T-helper 17 cell (primary cell): ENCODE measurements around the gene BAX. TPM values are rescaled to one million over a fixed set of nuclear protein-coding genes. Genes with fewer than 3 reads are reported as not detected.

Experiments
- ATAC-seq: fragments of 150-1000 bp; cut with Tn5 transposase; 2 replicates; pipeline ENCODE4 v1.10.0; 2021; ENCODE audit warnings: mild to moderate bottlenecking, moderate library complexity
- DNase-seq, 3 donors: peaks; one replicate each; pipeline versions ENCODE4 v3.0.0 to v3.0.0-alpha.2; 2020 to 2021
- H3K9me3 ChIP-seq: one replicate; pipeline ENCODE4 v1.7.0; 2013; ENCODE audit warnings: low read length, mild to moderate bottlenecking; ENCODE audit not compliant: control insufficient read depth, poor library complexity, severe bottlenecking
- H3K27ac Mint-ChIP-seq: one replicate; pipeline ENCODE4 v1.8.0; 2022; ENCODE audit warnings: mild to moderate bottlenecking, moderate library complexity, mixed read lengths
- H3K27me3 Mint-ChIP-seq: one replicate; pipeline ENCODE4 v1.8.0; 2022; ENCODE audit warnings: mixed read lengths
- H3K36me3 Mint-ChIP-seq: one replicate; pipeline ENCODE4 v1.8.0; 2022; ENCODE audit warnings: low read depth, mixed read lengths
- H3K4me1 Mint-ChIP-seq: one replicate; pipeline ENCODE4 v1.8.0; 2022; ENCODE audit warnings: mild to moderate bottlenecking, mixed read lengths
- H3K4me3 Mint-ChIP-seq: one replicate; pipeline ENCODE4 v1.8.0; 2022; ENCODE audit warnings: mild to moderate bottlenecking, moderate library complexity, mixed read lengths
- total RNA-seq, 4 donors: library from RNA in 2 of 4; stranded (reverse) in 2 of 4; gene quantifications; one replicate each; pipeline ENCODE4 v1.2.3 and lab custom pipeline; 2022 to 2026

The BAX gene
- total RNA-seq, 2 donors from 2014 or later, result 89.2 to 104 TPM

GRCh38 chr19:48968179-48968661 is 13.5 kb downstream of the BAX start:
- Mint-ChIP-seq H3K36me3 (peaks cover 4% of the 10 kb centered on the region), H3K4me3 (no peak overlapping the region), H3K27ac (no peak overlapping the region), H3K27me3 (no peaks in the 10 kb centered on the region), H3K4me1 (peaks cover 39% of the 10 kb centered on the region)
- DNase-seq, result no peak
- no peaks in the 10 kb centered on the region for H3K9me3 ChIP-seq
- ATAC-seq, result no peak

GRCh38 chr19:48968813-48969218 is 14.1 kb downstream of the BAX start:
- no peak overlapping the region for H3K4me3 Mint-ChIP-seq
- peaks cover 4% of the 10 kb centered on the region for H3K36me3 Mint-ChIP-seq
- ATAC-seq, result no peak
- H3K4me1 Mint-ChIP-seq, result peaks cover 35% of the 10 kb centered on the region
- H3K27me3 Mint-ChIP-seq, result no peaks in the 10 kb centered on the region
- DNase-seq, result no peak
- H3K9me3 ChIP-seq, result no peaks in the 10 kb centered on the region
- no peak overlapping the region for H3K27ac Mint-ChIP-seq

GRCh38 chr19:48969276-48970138 is 14.8 kb downstream of the BAX start:
- no peak for DNase-seq
- no peaks in the 10 kb centered on the region for H3K9me3 ChIP-seq
- H3K27me3 Mint-ChIP-seq, result no peaks in the 10 kb centered on the region
- peaks cover 28% of the 10 kb centered on the region for H3K4me1 Mint-ChIP-seq
- peaks cover 4% of the 10 kb centered on the region for H3K36me3 Mint-ChIP-seq
- ATAC-seq, result no peak
- H3K27ac Mint-ChIP-seq, result no peak overlapping the region
- no peak overlapping the region for H3K4me3 Mint-ChIP-seq

GRCh38 chr19:48970139-48970766 is 15.6 kb downstream of the BAX start:
- H3K9me3 ChIP-seq, result no peaks in the 10 kb centered on the region
- Mint-ChIP-seq H3K27ac (no peak overlapping the region), H3K4me3 (no peak overlapping the region), H3K4me1 (peaks cover 22% of the 10 kb centered on the region), H3K27me3 (no peaks in the 10 kb centered on the region), H3K36me3 (peaks cover 4% of the 10 kb centered on the region)
- no peak for DNase-seq
- no peak for ATAC-seq

GRCh38 chr19:48970923-48971395 is 16.3 kb downstream of the BAX start:
- Mint-ChIP-seq H3K27me3 (no peaks in the 10 kb centered on the region), H3K4me3 (no peak overlapping the region), H3K4me1 (peaks cover 15% of the 10 kb centered on the region), H3K27ac (no peak overlapping the region), H3K36me3 (peaks cover 4% of the 10 kb centered on the region)
- peak; percentile 88 for ATAC-seq
- no peaks in the 10 kb centered on the region for H3K9me3 ChIP-seq
- DNase-seq, result peak; percentile 67 to 77 (median 70)

- Mint-ChIP-seq H3K4me1 (peaks cover 2% of the 10 kb centered on the region), H3K36me3 (peaks cover 2% of the 10 kb centered on the region), H3K27ac (no peak overlapping the region), H3K27me3 (no peaks in the 10 kb centered on the region), H3K4me3 (no peak overlapping the region)
- ATAC-seq (peak; percentile 87), DNase-seq (no peak)
- H3K9me3 ChIP-seq, result no peaks in the 10 kb centered on the region
Observed at GRCh38 chr19:48975947-48976847, 21.5 kb downstream of the BAX start.

GRCh38 chr19:48977061-48977460 is 22.4 kb downstream of the BAX start:
- no peak overlapping the region for H3K27ac Mint-ChIP-seq
- H3K9me3 ChIP-seq, result no peaks in the 10 kb centered on the region
- DNase-seq, result no peak
- H3K4me1 Mint-ChIP-seq, result peaks cover 2% of the 10 kb centered on the region
- H3K36me3 Mint-ChIP-seq, result peaks cover 3% of the 10 kb centered on the region
- H3K4me3 Mint-ChIP-seq, result no peak overlapping the region
- no peaks in the 10 kb centered on the region for H3K27me3 Mint-ChIP-seq
- ATAC-seq, result no peak

GRCh38 chr19:48982280-48982679 is 27.6 kb downstream of the BAX start:
- no peaks in the 10 kb centered on the region for H3K27me3 Mint-ChIP-seq
- H3K27ac Mint-ChIP-seq, result no peak overlapping the region
- peaks cover 2% of the 10 kb centered on the region for H3K4me1 Mint-ChIP-seq
- no peak overlapping the region for H3K4me3 Mint-ChIP-seq
- DNase-seq (no peak), ATAC-seq (no peak)
- peaks cover 4% of the 10 kb centered on the region for H3K36me3 Mint-ChIP-seq
- no peaks in the 10 kb centered on the region for H3K9me3 ChIP-seq

GRCh38 chr19:48985711-48986110 is 31.0 kb downstream of the BAX start:
- Mint-ChIP-seq H3K4me1 (peaks cover 14% of the 10 kb centered on the region), H3K36me3 (peaks cover 6% of the 10 kb centered on the region), H3K27ac (no peak overlapping the region), H3K4me3 (no peak overlapping the region), H3K27me3 (no peaks in the 10 kb centered on the region)
- no peak for ATAC-seq
- H3K9me3 ChIP-seq, result no peaks in the 10 kb centered on the region
- no peak for DNase-seq

GRCh38 chr19:48986211-48986610 is 31.5 kb downstream of the BAX start:
- H3K9me3 ChIP-seq, result no peaks in the 10 kb centered on the region
- no peak for ATAC-seq
- no peak for DNase-seq
- H3K36me3 Mint-ChIP-seq, result peaks cover 6% of the 10 kb centered on the region
- H3K4me3 Mint-ChIP-seq, result no peak overlapping the region
- no peak overlapping the region for H3K27ac Mint-ChIP-seq
- H3K27me3 Mint-ChIP-seq, result no peaks in the 10 kb centered on the region
- H3K4me1 Mint-ChIP-seq, result peaks cover 19% of the 10 kb centered on the region

- DNase-seq (no peak), ATAC-seq (no peak)
- Mint-ChIP-seq H3K27ac (no peak overlapping the region), H3K36me3 (peaks cover 4% of the 10 kb centered on the region), H3K27me3 (no peaks in the 10 kb centered on the region), H3K4me3 (no peak overlapping the region), H3K4me1 (peaks cover 24% of the 10 kb centered on the region)
- H3K9me3 ChIP-seq, result no peaks in the 10 kb centered on the region
Observed at GRCh38 chr19:48987323-48987722, 32.6 kb downstream of the BAX start.

GRCh38 chr19:48988286-48988685 is 33.6 kb downstream of the BAX start:
- H3K27ac Mint-ChIP-seq, result peak overlapping the region; percentile 69
- H3K36me3 Mint-ChIP-seq, result peaks cover 4% of the 10 kb centered on the region
- ATAC-seq, result no peak
- peaks cover 29% of the 10 kb centered on the region for H3K4me1 Mint-ChIP-seq
- no peak for DNase-seq
- no peak overlapping the region for H3K4me3 Mint-ChIP-seq
- H3K9me3 ChIP-seq, result no peaks in the 10 kb centered on the region
- no peaks in the 10 kb centered on the region for H3K27me3 Mint-ChIP-seq

- no peaks in the 10 kb centered on the region for H3K9me3 ChIP-seq
- Mint-ChIP-seq H3K27ac (no peak overlapping the region), H3K36me3 (peaks cover 4% of the 10 kb centered on the region), H3K4me1 (peaks cover 32% of the 10 kb centered on the region), H3K4me3 (no peak overlapping the region), H3K27me3 (no peaks in the 10 kb centered on the region)
- DNase-seq (no peak), ATAC-seq (no peak)
Observed at GRCh38 chr19:48988860-48989259, 34.2 kb downstream of the BAX start.
